SHP77 treated with DMSO at 0.1 percent for 48 hours (cell line): ENCODE data around the gene UPP2.

Experiments
- DNase-seq: peaks from one replicate; lab custom pipeline; 2025; lab: John Stamatoyannopoulos, UW

The UPP2 gene

GRCh38 chr2:158140201-158140600 lies 38.5 kb downstream of the UPP2 start:
- DNase-seq = no peak

- no peak for DNase-seq
Measured at GRCh38 chr2:158142165-158142564, 40.5 kb downstream of the UPP2 start.

- DNase-seq = no peak
Measured at GRCh38 chr2:158142568-158143332, 41.1 kb downstream of the UPP2 start.

- DNase-seq = no peak
Measured at GRCh38 chr2:158143703-158144360, 42.2 kb downstream of the UPP2 start.

- DNase-seq = no peak
Measured at GRCh38 chr2:158144914-158145625, 43.4 kb downstream of the UPP2 start.

GRCh38 chr2:158153270-158154015 lies 51.8 kb downstream of the UPP2 start:
- DNase-seq = no peak

GRCh38 chr2:158154596-158154995 lies 52.9 kb downstream of the UPP2 start:
- DNase-seq = no peak

- DNase-seq = no peak
Measured at GRCh38 chr2:158172719-158173118, 71.0 kb downstream of the UPP2 start.

- no peak for DNase-seq
Measured at GRCh38 chr2:158174495-158174894, 72.8 kb downstream of the UPP2 start.

- no peak for DNase-seq
Measured at GRCh38 chr2:158174956-158175355, 73.3 kb downstream of the UPP2 start.

- no peak for DNase-seq
Measured at GRCh38 chr2:158178646-158179045, 77.0 kb downstream of the UPP2 start.

GRCh38 chr2:158179660-158180059 lies 78.0 kb downstream of the UPP2 start:
- DNase-seq = no peak

GRCh38 chr2:158181171-158181570 lies 79.5 kb downstream of the UPP2 start:
- DNase-seq = no peak

GRCh38 chr2:158182676-158183295 lies 81.1 kb downstream of the UPP2 start:
- DNase-seq = no peak

GRCh38 chr2:158184001-158184400 lies 82.3 kb downstream of the UPP2 start:
- DNase-seq = no peak

GRCh38 chr2:158184556-158185343 lies 83.1 kb downstream of the UPP2 start:
- no peak for DNase-seq
